ENCODE measurements around the gene ABCG4.

- TF ChIP-seq POLR2A (IDR thresholded peaks at IDR 0.05; ENCODE audit: low read depth) (no peak), CTCF (IDR thresholded peaks at IDR 0.05) (no peak)
Measured at GRCh38 chr11:119185981-119186634, 37.3 kb downstream of the ABCG4 start.
